Natural killer cell treated with Interleukin-12 subunit alpha and Interleukin-12 subunit beta and Interleukin-15 and Interleukin-18, amount 100 ng/mL, for 72 hours (primary cell): ENCODE data around the gene KLHL7. TPM values are rescaled to one million over a fixed set of nuclear protein-coding genes. Genes with fewer than 3 reads are reported as not detected.
A peak's percentile ranks its signal among the peaks of the same experiment; 100 is the strongest.

ENCODE experiments used
- ATAC-seq, 2 donors: fragments of 150-1000 bp; cut with Tn5 transposase in 1 of 2; sonication (Bioruptor Pico), chemical (Tn5 transposase) in 1 of 2; 2 replicates each; pipeline ENCODE4 v1.10.0; 2021
- DNase-seq: peaks from one replicate; pipeline ENCODE4 v3.0.0; 2022; ENCODE audit warnings: low spot score
- H3K27ac Mint-ChIP-seq, 2 donors: 1 replicate in 1 of 2; 2 replicates in 1 of 2; pipeline ENCODE4 v1.8.0; 2022; ENCODE audit warnings: mixed read lengths in 2 of 2, mild to moderate bottlenecking in 1 of 2, moderate library complexity in 1 of 2
- H3K27me3 Mint-ChIP-seq, 2 donors: 1 replicate in 1 of 2; 2 replicates in 1 of 2; pipeline ENCODE4 v1.8.0; 2022; ENCODE audit warnings: mixed read lengths in 2 of 2
- H3K36me3 Mint-ChIP-seq: one replicate; pipeline ENCODE4 v1.8.0; 2022; ENCODE audit warnings: mixed read lengths
- H3K4me1 Mint-ChIP-seq, 2 donors: 1 replicate in 1 of 2; 2 replicates in 1 of 2; pipeline ENCODE4 v1.8.0; 2022; ENCODE audit warnings: low read depth in 2 of 2, mixed read lengths in 2 of 2, mild to moderate bottlenecking in 1 of 2
- H3K4me3 Mint-ChIP-seq: one replicate; pipeline ENCODE4 v1.8.0; 2022; ENCODE audit warnings: mixed read lengths
- H3K9me3 Mint-ChIP-seq: 2 replicates; pipeline ENCODE4 v1.8.0; 2022; ENCODE audit warnings: mixed read lengths
- total RNA-seq, 2 donors: library from RNA; stranded (reverse); gene quantifications; one replicate each; pipeline ENCODE4 v1.2.3, GENCODE V29; 2022

Gene KLHL7, protein sequence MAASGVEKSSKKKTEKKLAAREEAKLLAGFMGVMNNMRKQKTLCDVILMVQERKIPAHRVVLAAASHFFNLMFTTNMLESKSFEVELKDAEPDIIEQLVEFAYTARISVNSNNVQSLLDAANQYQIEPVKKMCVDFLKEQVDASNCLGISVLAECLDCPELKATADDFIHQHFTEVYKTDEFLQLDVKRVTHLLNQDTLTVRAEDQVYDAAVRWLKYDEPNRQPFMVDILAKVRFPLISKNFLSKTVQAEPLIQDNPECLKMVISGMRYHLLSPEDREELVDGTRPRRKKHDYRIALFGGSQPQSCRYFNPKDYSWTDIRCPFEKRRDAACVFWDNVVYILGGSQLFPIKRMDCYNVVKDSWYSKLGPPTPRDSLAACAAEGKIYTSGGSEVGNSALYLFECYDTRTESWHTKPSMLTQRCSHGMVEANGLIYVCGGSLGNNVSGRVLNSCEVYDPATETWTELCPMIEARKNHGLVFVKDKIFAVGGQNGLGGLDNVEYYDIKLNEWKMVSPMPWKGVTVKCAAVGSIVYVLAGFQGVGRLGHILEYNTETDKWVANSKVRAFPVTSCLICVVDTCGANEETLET
- 10 to 100 TPM; 19.5 to 20.1 TPM for total RNA-seq

DNA sequence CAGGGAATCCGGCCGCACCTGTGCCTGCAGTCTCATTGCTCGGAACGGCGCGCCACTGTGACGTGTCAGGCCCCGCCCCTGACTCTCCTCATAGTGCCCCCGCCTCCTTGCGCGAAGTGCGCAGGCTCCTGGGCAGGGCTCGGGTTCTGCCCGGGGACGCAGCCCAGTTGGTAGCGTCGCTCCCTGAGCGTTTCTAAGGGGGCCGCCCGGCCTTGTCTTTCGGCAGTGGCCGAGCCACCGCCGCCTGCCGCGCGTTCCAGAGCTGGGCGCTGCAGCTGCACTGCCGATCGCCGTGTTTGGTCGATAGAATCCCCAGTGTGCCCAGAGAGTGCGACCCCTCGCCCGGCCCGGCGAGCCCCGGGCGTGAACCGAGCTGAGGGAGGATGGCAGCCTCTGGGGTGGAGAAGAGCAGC is at the start of gene KLHL7:
TSS of gene KLHL7 (plus strand) at position 142 of the 413 bp plus-strand sequence. CDS start at position 384, 242 bp downstream.
- H3K4me3 Mint-ChIP-seq: peak within 1 kb of the TSS; percentile 99
- H3K9me3 Mint-ChIP-seq: no peaks in the 10 kb centered on the region
- peaks cover 27 to 29% of the 10 kb centered on the region in 2 donors for H3K4me1 Mint-ChIP-seq
- H3K27me3 Mint-ChIP-seq: no peaks in the 10 kb centered on the region
- ATAC-seq (peak; percentile 100), DNase-seq (peak; percentile 97)
- peak within 1 kb of the TSS; percentile 96 to 97 for H3K27ac Mint-ChIP-seq
- H3K36me3 Mint-ChIP-seq: no peaks in the 10 kb centered on the region

DNA sequence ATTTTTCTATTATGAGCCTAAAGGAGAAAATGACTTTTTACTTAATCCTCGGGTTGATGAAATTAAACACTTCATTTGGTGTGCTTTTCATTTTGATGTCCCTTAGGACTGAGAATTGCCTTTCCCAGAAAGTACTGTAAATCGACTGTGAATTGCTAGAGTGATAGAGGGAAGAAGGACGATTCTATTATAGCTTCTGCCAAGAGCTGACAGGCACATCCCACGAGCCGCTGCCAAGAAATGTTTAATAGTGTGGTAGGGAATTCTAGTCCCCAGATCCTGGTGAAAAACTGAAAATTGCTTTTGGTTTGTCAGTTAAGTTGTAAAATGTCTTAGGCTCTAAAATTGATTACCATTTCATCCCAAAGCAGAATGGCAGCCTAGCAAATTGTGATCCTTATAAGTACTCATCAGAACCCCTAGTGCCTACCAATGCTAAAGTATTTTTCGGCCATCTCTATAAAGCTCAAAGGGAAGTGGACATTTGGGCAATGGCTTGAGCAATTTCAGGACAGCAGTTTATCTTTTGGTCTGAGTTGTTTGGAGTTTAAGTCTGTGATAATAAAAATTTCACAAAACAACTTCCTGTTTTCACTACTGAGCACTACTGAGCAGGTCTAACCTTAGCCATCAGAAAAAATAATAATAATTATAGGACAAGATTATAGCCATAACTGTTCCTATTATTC is 47.0 kb upstream of the KLHL7 start:
- H3K27ac Mint-ChIP-seq: peak overlapping the region in 1 of 2 donors; percentile 16
- DNase-seq (no peak), ATAC-seq (no peak)
- H3K4me3 Mint-ChIP-seq: no peak overlapping the region
- no peaks in the 10 kb centered on the region for H3K4me1 Mint-ChIP-seq
- H3K9me3 Mint-ChIP-seq: no peaks in the 10 kb centered on the region
- no peaks in the 10 kb centered on the region for H3K36me3 Mint-ChIP-seq
- peaks cover 0 to 5% of the 10 kb centered on the region in 2 donors for H3K27me3 Mint-ChIP-seq

DNA sequence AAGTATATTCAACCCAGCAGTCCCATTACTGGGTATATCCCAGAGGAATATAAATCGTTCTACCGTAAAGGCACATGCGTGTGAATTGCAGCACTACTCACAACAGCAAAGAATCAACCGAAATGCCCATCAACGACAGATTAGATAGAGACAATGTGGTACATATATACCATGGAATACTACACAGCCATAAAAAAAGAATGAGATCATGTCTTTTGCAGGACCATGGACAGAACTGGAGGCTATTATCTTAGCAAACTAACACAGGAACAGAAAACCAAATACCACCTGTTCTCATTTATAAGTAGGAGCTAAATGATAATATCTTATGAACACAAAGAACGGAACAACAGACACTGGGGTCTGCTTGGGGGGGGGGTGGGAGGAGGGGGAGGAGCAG is 44.3 kb upstream of the KLHL7 start:
- H3K36me3 Mint-ChIP-seq: no peaks in the 10 kb centered on the region
- no peak overlapping the region for H3K27ac Mint-ChIP-seq
- no peaks in the 10 kb centered on the region for H3K4me1 Mint-ChIP-seq
- ATAC-seq (no peak), DNase-seq (no peak)
- H3K27me3 Mint-ChIP-seq: peaks cover 5 to 7% of the 10 kb centered on the region in 2 donors
- no peak overlapping the region for H3K4me3 Mint-ChIP-seq
- no peaks in the 10 kb centered on the region for H3K9me3 Mint-ChIP-seq

DNA sequence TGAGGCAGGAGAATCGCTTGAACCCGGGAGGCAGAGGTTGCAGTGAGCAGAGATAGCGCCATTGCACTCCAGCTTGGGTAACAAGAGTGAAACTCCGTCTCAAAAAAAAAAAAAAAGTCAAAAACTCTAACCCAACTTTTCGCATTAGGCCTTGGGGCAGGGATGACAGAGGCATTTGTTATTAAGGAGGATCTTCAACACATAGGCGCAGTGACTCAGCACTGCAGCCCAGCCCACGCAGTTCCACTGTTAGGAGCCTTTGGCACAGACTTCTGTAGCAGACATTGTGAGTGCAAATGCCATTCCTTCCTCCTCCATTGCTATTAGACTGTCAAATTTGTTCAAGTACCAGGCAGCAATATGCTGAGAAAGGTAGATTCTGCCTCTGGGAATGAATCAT is 43.1 kb upstream of the KLHL7 start:
- no peak for ATAC-seq
- Mint-ChIP-seq H3K9me3 (no peaks in the 10 kb centered on the region), H3K27ac (no peak overlapping the region), H3K27me3 (peaks cover 5 to 11% of the 10 kb centered on the region in 2 donors), H3K36me3 (no peaks in the 10 kb centered on the region), H3K4me3 (no peak overlapping the region), H3K4me1 (no peaks in the 10 kb centered on the region)
- DNase-seq: no peak

DNA sequence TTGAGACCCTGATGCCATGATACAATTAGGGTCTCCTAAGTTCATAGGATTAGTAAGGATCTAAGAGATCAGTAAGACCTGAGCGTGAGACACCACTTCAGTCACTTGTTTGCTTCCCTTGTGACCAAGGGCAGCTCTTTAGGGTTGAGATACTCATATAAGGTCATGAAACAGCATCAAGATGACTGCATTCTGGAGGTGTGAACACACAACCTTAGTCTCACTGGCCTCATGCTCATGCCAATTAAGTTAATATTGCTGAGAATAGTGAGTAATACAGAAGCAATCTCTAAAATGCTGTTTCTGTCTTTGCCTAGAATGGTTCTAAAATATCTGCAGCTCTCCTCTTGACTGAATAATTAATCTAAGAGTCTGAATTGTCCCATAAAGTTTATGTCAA is 39.6 kb upstream of the KLHL7 start:
- Mint-ChIP-seq H3K27ac (no peak overlapping the region), H3K36me3 (no peaks in the 10 kb centered on the region), H3K9me3 (no peaks in the 10 kb centered on the region), H3K4me1 (no peaks in the 10 kb centered on the region), H3K4me3 (no peak overlapping the region), H3K27me3 (peaks cover 3 to 19% of the 10 kb centered on the region in 2 donors)
- ATAC-seq (peak in 1 of 2 donors; percentile 52), DNase-seq (no peak)

DNA sequence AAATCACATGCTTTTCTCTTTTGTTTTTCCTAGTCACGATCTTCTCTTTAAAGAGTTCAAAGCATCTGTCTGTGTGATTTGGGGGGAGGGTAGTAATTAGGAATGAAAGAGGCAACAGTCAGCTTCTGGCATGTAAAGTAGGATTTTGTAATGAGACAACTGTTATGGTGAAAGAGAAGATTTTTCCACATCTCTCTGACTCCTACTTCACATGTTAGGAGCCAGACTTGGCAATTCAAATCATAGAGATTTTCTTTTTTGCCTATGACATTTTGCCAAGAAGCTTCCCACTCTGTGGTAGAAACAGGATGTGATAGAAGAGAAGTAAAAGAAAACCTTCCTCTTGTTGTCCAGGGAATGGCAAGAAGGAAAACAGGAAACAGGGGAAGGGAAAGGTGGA is 38.3 kb upstream of the KLHL7 start:
- H3K4me3 Mint-ChIP-seq: no peak overlapping the region
- no peaks in the 10 kb centered on the region for H3K4me1 Mint-ChIP-seq
- H3K27ac Mint-ChIP-seq: no peak overlapping the region
- no peaks in the 10 kb centered on the region for H3K9me3 Mint-ChIP-seq
- H3K27me3 Mint-ChIP-seq: peaks cover 2 to 19% of the 10 kb centered on the region in 2 donors
- ATAC-seq (no peak), DNase-seq (no peak)
- H3K36me3 Mint-ChIP-seq: no peaks in the 10 kb centered on the region

DNA sequence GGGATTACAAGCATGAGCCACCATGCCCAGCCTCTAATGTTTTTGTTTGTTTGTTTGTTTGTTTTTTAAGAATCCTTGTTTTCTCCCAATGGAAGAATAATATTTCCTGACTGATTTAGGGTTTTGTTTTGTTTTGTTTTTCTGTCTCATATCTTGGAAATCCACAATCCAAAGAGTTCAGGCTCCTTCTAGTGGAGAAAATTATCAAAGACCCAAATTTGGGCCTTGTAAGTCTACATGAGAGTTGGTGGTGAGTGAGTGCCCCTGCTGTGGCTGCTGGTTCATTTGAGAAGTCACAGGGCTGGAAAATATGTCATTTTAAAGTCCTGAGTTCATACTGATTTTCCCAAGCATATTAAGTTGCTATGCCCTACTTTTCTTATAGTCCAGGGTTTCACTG is 33.5 kb upstream of the KLHL7 start:
- H3K4me3 Mint-ChIP-seq: no peak overlapping the region
- H3K27ac Mint-ChIP-seq: no peak overlapping the region
- ATAC-seq (no peak), DNase-seq (no peak)
- peaks cover 7 to 24% of the 10 kb centered on the region in 2 donors for H3K27me3 Mint-ChIP-seq
- no peaks in the 10 kb centered on the region for H3K4me1 Mint-ChIP-seq
- no peaks in the 10 kb centered on the region for H3K36me3 Mint-ChIP-seq
- no peaks in the 10 kb centered on the region for H3K9me3 Mint-ChIP-seq

DNA sequence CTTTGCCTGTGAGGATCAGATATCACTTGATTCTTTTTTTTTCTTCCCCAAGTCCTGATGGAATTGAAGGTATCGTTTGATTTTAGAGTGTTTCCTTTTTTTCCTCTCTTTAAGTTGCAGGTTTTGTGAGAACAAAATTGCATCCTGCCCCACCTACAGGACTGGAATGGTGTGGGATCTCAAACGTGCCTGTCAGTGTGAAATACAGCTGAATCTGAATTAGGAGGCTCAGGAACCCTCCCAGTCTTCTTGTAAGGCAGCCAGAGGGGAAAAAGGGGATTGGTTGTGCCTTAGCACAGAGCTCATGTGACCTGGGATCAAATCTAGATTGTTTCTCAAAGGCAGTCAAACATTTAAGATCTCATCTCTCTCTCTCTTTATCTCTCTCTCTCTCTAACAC is 32.7 kb upstream of the KLHL7 start:
- H3K27ac Mint-ChIP-seq: no peak overlapping the region
- ATAC-seq: no peak
- H3K9me3 Mint-ChIP-seq: no peaks in the 10 kb centered on the region
- H3K4me1 Mint-ChIP-seq: no peaks in the 10 kb centered on the region
- H3K4me3 Mint-ChIP-seq: no peak overlapping the region
- H3K36me3 Mint-ChIP-seq: no peaks in the 10 kb centered on the region
- H3K27me3 Mint-ChIP-seq: peaks cover 7 to 23% of the 10 kb centered on the region in 2 donors
- no peak for DNase-seq

DNA sequence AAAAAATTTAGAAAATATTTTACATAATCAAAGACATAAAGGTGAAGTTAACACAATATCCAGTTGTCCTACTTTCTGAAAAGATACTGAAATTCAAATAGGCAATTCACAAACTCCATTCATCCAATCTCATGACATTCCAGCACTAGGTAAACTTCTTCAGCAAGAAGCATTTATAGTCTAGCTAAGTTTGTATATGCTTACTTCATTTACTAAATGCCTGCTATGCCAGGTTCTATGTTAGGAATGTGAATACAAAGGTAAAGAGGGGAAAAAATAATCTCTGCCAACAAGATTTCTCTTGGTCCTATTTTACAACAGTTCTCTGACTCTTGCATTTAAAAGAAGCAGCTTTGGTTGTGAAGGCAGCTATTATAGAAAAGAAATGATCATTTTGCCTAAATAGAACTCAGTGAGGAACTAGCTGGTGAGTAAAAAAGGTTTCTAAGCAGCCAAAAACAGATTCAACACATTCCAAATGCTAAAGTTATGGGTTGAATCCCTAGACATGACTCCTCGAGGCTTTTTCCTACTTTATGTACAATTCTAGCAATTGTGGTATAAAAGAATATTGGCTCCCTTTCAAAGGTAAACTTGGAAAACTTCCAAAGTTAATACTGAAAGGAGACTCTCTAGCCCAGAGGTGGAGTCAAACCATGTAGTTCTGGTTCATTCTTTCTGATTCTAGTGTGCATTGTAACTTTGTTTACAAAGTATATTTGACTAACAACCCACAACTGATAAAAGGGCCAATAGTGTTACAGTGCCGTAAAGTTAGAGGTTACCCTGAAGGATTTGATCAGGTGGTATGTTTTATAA is 30.9 kb upstream of the KLHL7 start:
- Mint-ChIP-seq H3K36me3 (no peaks in the 10 kb centered on the region), H3K4me1 (no peaks in the 10 kb centered on the region)
- no peak for ATAC-seq

DNA sequence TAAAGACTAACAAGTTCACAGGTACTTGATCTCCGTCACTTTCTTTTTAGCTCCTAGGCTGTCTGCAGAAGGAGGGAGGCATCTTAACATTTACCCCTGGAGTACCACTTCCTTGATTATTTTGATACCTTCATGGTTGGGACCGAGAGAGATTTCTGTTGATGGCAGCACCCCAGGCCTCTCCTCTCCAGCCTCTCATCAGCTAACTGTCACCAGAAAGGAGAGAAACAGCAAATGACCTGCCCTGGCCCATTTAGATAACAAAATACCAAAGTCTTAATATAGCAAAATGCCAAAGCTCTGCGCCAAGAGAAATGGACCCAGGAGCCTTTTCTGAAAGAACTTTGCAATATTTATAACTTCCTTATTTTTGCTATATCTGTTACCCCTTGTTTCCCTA is 30.0 kb upstream of the KLHL7 start:
- no peak overlapping the region for H3K4me3 Mint-ChIP-seq
- H3K4me1 Mint-ChIP-seq: no peaks in the 10 kb centered on the region
- H3K27me3 Mint-ChIP-seq: peaks cover 8 to 18% of the 10 kb centered on the region in 2 donors
- no peak overlapping the region for H3K27ac Mint-ChIP-seq
- H3K9me3 Mint-ChIP-seq: no peaks in the 10 kb centered on the region
- H3K36me3 Mint-ChIP-seq: no peaks in the 10 kb centered on the region
- ATAC-seq (no peak), DNase-seq (no peak)

More for the DNA sequence above, 30.9 kb upstream of the KLHL7 start:
- Mint-ChIP-seq H3K4me3 (no peak overlapping the region), H3K27me3 (peaks cover 7 to 23% of the 10 kb centered on the region in 2 donors), H3K9me3 (no peaks in the 10 kb centered on the region), H3K27ac (no peak overlapping the region)
- DNase-seq: no peak

DNA sequence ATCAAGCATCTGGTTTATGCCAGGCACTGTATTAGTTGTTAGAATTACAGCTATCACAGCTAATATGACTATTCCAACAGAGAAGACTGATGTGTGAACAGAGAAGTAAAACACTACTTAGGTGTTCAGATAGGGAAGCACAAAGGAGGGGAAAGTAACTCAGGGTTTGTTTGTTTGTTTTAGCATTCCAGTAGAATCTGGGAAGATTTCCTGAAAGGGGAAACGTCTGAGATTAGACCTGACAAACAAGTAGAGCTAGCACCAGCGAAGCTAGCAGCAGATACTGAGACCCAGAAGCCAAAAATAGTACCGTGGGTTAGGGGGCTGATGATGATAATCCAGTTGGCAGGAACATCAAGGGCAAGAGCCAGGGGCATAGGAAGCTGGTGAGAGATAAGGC is 28.8 kb upstream of the KLHL7 start:
- Mint-ChIP-seq H3K4me3 (no peak overlapping the region), H3K27ac (no peak overlapping the region), H3K27me3 (peaks cover 7 to 17% of the 10 kb centered on the region in 2 donors), H3K36me3 (no peaks in the 10 kb centered on the region), H3K4me1 (no peaks in the 10 kb centered on the region), H3K9me3 (no peaks in the 10 kb centered on the region)
- DNase-seq (no peak), ATAC-seq (no peak)

DNA sequence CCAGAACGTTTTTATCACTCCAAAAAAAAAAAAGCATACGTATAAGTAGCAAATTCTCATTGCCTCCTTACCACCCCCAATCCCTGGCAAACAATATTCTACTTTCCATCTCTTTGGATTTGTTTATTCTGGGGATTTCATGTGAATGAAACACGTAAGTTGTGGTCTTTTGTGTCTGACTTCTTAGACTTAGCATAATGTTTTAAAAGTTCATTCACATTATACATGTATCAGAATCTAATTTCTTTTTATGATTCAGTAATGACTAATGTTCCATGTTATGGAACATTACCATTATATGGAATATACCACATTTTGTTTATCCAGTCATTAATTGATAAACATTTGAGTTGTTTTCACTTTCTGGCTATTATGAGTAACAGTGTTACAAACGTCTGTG is 12.5 kb upstream of the KLHL7 start:
- no peak for ATAC-seq
- Mint-ChIP-seq H3K27ac (no peak overlapping the region), H3K36me3 (peaks cover 4% of the 10 kb centered on the region), H3K4me3 (no peak overlapping the region), H3K27me3 (peaks cover 16 to 28% of the 10 kb centered on the region in 2 donors), H3K9me3 (no peaks in the 10 kb centered on the region), H3K4me1 (no peaks in the 10 kb centered on the region)
- DNase-seq: no peak

DNA sequence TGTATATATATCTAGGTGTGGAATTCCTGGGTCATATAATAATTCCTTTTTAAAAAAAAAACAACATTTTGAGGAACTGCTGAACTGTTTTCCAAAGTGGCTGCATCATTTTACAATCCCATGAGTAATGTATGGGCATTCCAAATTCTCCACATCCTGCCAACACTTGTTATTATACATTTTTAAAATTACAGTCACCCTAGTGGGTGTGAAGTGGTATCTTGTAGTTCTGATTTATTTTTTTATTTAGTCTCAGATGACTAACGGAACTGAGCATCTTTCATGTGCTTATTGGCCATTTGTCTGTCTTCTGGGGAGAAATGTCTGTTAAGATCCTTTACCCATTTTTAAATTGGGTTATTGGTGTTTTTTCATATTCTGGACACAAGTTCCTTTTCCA is 12.0 kb upstream of the KLHL7 start:
- ATAC-seq: no peak
- no peaks in the 10 kb centered on the region for H3K9me3 Mint-ChIP-seq
- H3K36me3 Mint-ChIP-seq: peaks cover 4% of the 10 kb centered on the region
- H3K4me1 Mint-ChIP-seq: no peaks in the 10 kb centered on the region
- H3K27me3 Mint-ChIP-seq: peaks cover 16 to 27% of the 10 kb centered on the region in 2 donors
- DNase-seq: no peak
- H3K27ac Mint-ChIP-seq: no peak overlapping the region
- H3K4me3 Mint-ChIP-seq: no peak overlapping the region
